SU-DHL-6 (cell line): ENCODE data around the gene PIEZO1.

Source experiments
- H2AFZ ChIP-seq: fragments of 200-600 bp; sonication (generic); 2 replicates; pipeline ENCODE4 v1.6.1; 2014; ENCODE audit warnings: low read depth, mild to moderate bottlenecking, moderate library complexity, mixed read lengths, antibody characterized with exemption, low read length; ENCODE audit not compliant: severe bottlenecking
- H3F3A ChIP-seq: fragments of 200-600 bp; shearing (Covaris generic); 2 replicates; pipeline ENCODE4 v1.6.0; 2016; ENCODE audit warnings: antibody characterized with exemption, mild to moderate bottlenecking; ENCODE audit not compliant: insufficient read depth
- H3K27ac ChIP-seq: fragments of 200-600 bp; sonication (generic); 2 replicates; pipeline ENCODE4 v1.5.1; 2016; ENCODE audit warnings: low read depth, mild to moderate bottlenecking, low read length, moderate library complexity, mixed read lengths
- H3K27me3 ChIP-seq: fragments of 200-600 bp; sonication (generic), shearing (Covaris generic); 2 replicates; pipeline ENCODE4 v1.6.0; 2014; ENCODE audit warnings: mild to moderate bottlenecking, low read length
- H3K36me3 ChIP-seq: fragments of 200-600 bp; sonication (generic); 2 replicates; pipeline ENCODE4 v1.6.1; 2014; ENCODE audit warnings: mild to moderate bottlenecking, low read length, mixed read lengths
- H3K4me2 ChIP-seq: fragments of 300-600, 200-600 bp; shearing (Covaris generic), sonication (generic); 2 replicates; pipeline ENCODE4 v1.6.0; 2014; ENCODE audit warnings: low read length, low read depth, mild to moderate bottlenecking; ENCODE audit not compliant: poor library complexity, severe bottlenecking
- H3K4me3 ChIP-seq: fragments of 200-600 bp; sonication (generic); 2 replicates; pipeline ENCODE4 v1.5.1; 2014; ENCODE audit warnings: antibody characterized with exemption, low read length, mild to moderate bottlenecking, mixed read lengths; ENCODE audit not compliant: insufficient read depth, poor library complexity, severe bottlenecking
- H3K79me2 ChIP-seq: fragments of 200-600 bp; sonication (generic); 2 replicates; pipeline ENCODE4 v1.6.1; 2014; ENCODE audit warnings: mild to moderate bottlenecking, low read length, moderate library complexity; ENCODE audit not compliant: insufficient read depth
- H3K9ac ChIP-seq: fragments of 200-600 bp; sonication (generic); 2 replicates; pipeline ENCODE4 v1.7.0; 2014; ENCODE audit warnings: mild to moderate bottlenecking, low read length
- H3K9me2 ChIP-seq: fragments of 200-600 bp; sonication (generic); replicated peaks from 2 replicates; pipeline ENCODE4 v1.6.1; 2014; ENCODE audit warnings: low read length; ENCODE audit not compliant: insufficient read depth
- H3K9me3 ChIP-seq: fragments of 200-600 bp; sonication (generic); 2 replicates; pipeline ENCODE4 v1.6.1; 2014; ENCODE audit warnings: low read length, mixed read lengths; ENCODE audit not compliant: insufficient read depth
- H4K20me1 ChIP-seq: fragments of 200-600 bp; sonication (generic); 2 replicates; pipeline ENCODE4 v1.6.1; 2014; ENCODE audit warnings: low read depth, mild to moderate bottlenecking, antibody characterized with exemption, low read length, moderate library complexity, mixed read lengths
- EZH2phosphoT487 ChIP-seq: fragments of 200-600 bp; sonication (generic), shearing (Covaris generic); conservative IDR thresholded peaks from 2 replicates; pipeline ENCODE4 v1.6.1; 2018; ENCODE audit warnings: mild to moderate bottlenecking, antibody characterized with exemption, low read length, moderate library complexity, mixed read lengths
- TF ChIP-seq, protein P1 (sequence below): fragments of 200-600 bp; sonication (generic); IDR thresholded peaks from one replicate; pipeline ENCODE4 v1.5.1; 2017; ENCODE audit warnings: antibody characterized with exemption, mild to moderate bottlenecking, low read length, moderate library complexity; ENCODE audit not compliant: insufficient read depth, poor library complexity, severe bottlenecking

The PIEZO1 gene

DNA sequence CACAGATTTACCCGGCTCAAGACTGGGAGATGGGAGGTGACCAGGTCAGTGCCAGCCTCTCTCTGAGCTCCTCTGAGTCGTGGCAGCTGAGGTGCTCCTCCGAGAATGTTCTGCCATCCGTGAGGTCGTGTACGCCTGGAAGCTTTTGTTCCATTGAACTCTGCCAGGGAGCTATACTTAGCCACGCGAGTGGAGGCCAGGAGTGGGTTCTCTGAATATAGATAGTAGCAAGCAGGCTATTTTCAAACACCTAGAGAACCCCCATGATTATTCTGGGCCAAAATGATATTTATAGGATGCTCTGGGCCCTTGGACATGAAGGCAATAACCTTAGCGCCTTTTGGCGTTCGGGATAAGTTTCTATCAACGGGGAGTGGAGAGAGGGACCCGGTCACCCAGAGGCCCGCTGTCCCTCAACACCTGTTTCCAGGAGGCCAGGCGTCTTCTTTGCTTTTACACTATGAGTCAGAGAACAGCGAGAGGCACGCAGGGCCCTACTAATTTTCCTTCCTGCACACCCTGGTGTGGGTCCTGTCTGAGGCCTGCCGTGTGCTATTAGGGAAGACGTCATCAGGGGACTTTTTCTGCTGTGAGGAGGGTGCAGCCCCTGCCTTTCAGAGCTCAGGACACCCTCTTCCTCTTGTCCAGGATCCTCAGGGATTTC lies 111.2 kb downstream of the PIEZO1 start:
- no peaks in the 10 kb centered on the region for H3K9me3 ChIP-seq
- no peaks in the 10 kb centered on the region for H4K20me1 ChIP-seq
- H3K9ac ChIP-seq: no peak overlapping the region
- H3K36me3 ChIP-seq: no peaks in the 10 kb centered on the region
- H3K9me2 ChIP-seq: no peaks in the 10 kb centered on the region
- H3K79me2 ChIP-seq: no peaks in the 10 kb centered on the region
- no peak overlapping the region for H2AFZ ChIP-seq
- H3K4me2 ChIP-seq: no peak overlapping the region
- H3K27ac ChIP-seq: no peak overlapping the region
- H3F3A ChIP-seq: no peaks in the 10 kb centered on the region
- H3K27me3 ChIP-seq: no peaks in the 10 kb centered on the region
- no peak overlapping the region for H3K4me3 ChIP-seq
- TF ChIP-seq, protein P1, sequence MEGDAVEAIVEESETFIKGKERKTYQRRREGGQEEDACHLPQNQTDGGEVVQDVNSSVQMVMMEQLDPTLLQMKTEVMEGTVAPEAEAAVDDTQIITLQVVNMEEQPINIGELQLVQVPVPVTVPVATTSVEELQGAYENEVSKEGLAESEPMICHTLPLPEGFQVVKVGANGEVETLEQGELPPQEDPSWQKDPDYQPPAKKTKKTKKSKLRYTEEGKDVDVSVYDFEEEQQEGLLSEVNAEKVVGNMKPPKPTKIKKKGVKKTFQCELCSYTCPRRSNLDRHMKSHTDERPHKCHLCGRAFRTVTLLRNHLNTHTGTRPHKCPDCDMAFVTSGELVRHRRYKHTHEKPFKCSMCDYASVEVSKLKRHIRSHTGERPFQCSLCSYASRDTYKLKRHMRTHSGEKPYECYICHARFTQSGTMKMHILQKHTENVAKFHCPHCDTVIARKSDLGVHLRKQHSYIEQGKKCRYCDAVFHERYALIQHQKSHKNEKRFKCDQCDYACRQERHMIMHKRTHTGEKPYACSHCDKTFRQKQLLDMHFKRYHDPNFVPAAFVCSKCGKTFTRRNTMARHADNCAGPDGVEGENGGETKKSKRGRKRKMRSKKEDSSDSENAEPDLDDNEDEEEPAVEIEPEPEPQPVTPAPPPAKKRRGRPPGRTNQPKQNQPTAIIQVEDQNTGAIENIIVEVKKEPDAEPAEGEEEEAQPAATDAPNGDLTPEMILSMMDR: no peak
- no peak for TF ChIP-seq EZH2phosphoT487

GRCh38 chr16:88672776-88673175 lies 112.2 kb downstream of the PIEZO1 start:
- H3K4me2 ChIP-seq: no peak overlapping the region
- no peaks in the 10 kb centered on the region for H3K79me2 ChIP-seq
- no peak overlapping the region for H2AFZ ChIP-seq
- no peaks in the 10 kb centered on the region for H3K27me3 ChIP-seq
- H3K9me3 ChIP-seq: no peaks in the 10 kb centered on the region
- no peaks in the 10 kb centered on the region for H4K20me1 ChIP-seq
- H3K4me3 ChIP-seq: no peak overlapping the region
- H3K27ac ChIP-seq: no peak overlapping the region
- no peak overlapping the region for H3K9ac ChIP-seq
- H3K36me3 ChIP-seq: no peaks in the 10 kb centered on the region
- H3K9me2 ChIP-seq: no peaks in the 10 kb centered on the region
- no peaks in the 10 kb centered on the region for H3F3A ChIP-seq
- TF ChIP-seq EZH2phosphoT487: no peak
- TF ChIP-seq, protein P1: no peak

DNA sequence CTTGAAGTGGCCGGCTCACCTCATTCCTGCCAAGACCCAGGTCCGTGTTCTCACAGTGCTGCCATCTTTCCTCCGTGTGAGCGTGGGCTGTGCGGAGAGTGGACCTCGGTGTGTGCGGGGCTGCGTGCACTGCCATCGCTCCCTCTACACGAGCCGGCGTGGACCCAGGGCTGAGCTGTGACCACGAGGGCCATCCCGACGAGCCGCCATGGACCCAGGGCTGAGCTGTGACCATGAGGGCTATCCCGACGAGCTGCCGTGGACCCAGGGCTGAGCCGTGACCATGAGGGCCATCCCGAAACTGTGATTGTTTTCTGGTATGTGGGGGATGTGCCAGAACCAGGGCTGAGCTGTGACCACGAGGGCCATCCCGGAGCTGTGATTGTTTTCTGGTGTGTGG lies 113.2 kb downstream of the PIEZO1 start:
- H3K9me2 ChIP-seq: no peaks in the 10 kb centered on the region
- no peak for TF ChIP-seq EZH2phosphoT487
- TF ChIP-seq, protein P1: no peak
- H3K9me3 ChIP-seq: no peaks in the 10 kb centered on the region
- H3F3A ChIP-seq: no peaks in the 10 kb centered on the region
- H3K9ac ChIP-seq: no peak overlapping the region
- no peak overlapping the region for H2AFZ ChIP-seq
- no peak overlapping the region for H3K27ac ChIP-seq
- H3K79me2 ChIP-seq: no peaks in the 10 kb centered on the region
- H4K20me1 ChIP-seq: no peaks in the 10 kb centered on the region
- no peak overlapping the region for H3K4me3 ChIP-seq
- H3K27me3 ChIP-seq: no peaks in the 10 kb centered on the region
- no peaks in the 10 kb centered on the region for H3K36me3 ChIP-seq
- no peak overlapping the region for H3K4me2 ChIP-seq
